Activated naive CD8-positive, alpha-beta T cell treated with anti-CD3 and anti-CD28 coated beads, Interleukin-2, amount 10 ng/mL, durations not matched to agents 7 days and 5 days (primary cell): ENCODE measurements around the gene SLIT3. TPM values are rescaled to one million over a fixed set of nuclear protein-coding genes. Genes with fewer than 3 reads are reported as not detected.

Experiments
- ATAC-seq: fragments of 150-1000 bp; cut with Tn5 transposase; one replicate; pipeline ENCODE4 v1.10.0; 2021; ENCODE audit warnings: low read depth, moderate library complexity
- POLR2A ChIA-PET: fragments of 350-600 bp; sonication (Branson Sonifier 250); formaldehyde crosslinking; loops from one replicate; lab custom pipeline; 2021; ENCODE audit warnings: antibody characterized with exemption; lab: Charles Lee
- DNase-seq: peaks from one replicate; pipeline ENCODE4 v3.0.0; 2021
- H3K27ac Mint-ChIP-seq: one replicate; pipeline ENCODE4 v1.8.0; 2022; ENCODE audit warnings: mild to moderate bottlenecking, mixed read lengths
- H3K27me3 Mint-ChIP-seq: one replicate; pipeline ENCODE4 v1.8.0; 2022; ENCODE audit warnings: mild to moderate bottlenecking, moderate library complexity, mixed read lengths
- H3K36me3 Mint-ChIP-seq: one replicate; pipeline ENCODE4 v1.8.0; 2021; ENCODE audit warnings: mild to moderate bottlenecking, mixed read lengths
- H3K4me1 Mint-ChIP-seq: one replicate; pipeline ENCODE4 v1.8.0; 2021; ENCODE audit warnings: mixed read lengths
- H3K4me3 Mint-ChIP-seq: one replicate; pipeline ENCODE4 v1.8.0; 2022; ENCODE audit warnings: mild to moderate bottlenecking, moderate library complexity, mixed read lengths
- H3K9me3 Mint-ChIP-seq: one replicate; pipeline ENCODE4 v1.8.0; 2021; ENCODE audit warnings: mixed read lengths
- total RNA-seq, 2 experiments: library from RNA; stranded (reverse); gene quantifications; one replicate each; pipeline ENCODE4 v1.2.3, GENCODE V29; 2021

SLIT3 gene
- total RNA-seq, 2 experiments from 2014 or later = not detected

GRCh38 chr5:169182797-169183196, 118.1 kb downstream of the SLIT3 start:
- no peaks in the 10 kb centered on the region for H3K36me3 Mint-ChIP-seq
- no peak overlapping the region for H3K4me3 Mint-ChIP-seq
- H3K4me1 Mint-ChIP-seq = no peaks in the 10 kb centered on the region
- no peak for ATAC-seq
- H3K27ac Mint-ChIP-seq = no peak overlapping the region
- no peaks in the 10 kb centered on the region for H3K9me3 Mint-ChIP-seq
- POLR2A ChIA-PET = no interaction called here
- no peaks in the 10 kb centered on the region for H3K27me3 Mint-ChIP-seq
- no peak for DNase-seq

- Mint-ChIP-seq H3K36me3 (no peaks in the 10 kb centered on the region), H3K4me1 (no peaks in the 10 kb centered on the region), H3K9me3 (no peaks in the 10 kb centered on the region), H3K27me3 (no peaks in the 10 kb centered on the region), H3K27ac (no peak overlapping the region), H3K4me3 (no peak overlapping the region)
- no peak for ATAC-seq
- DNase-seq = no peak
- POLR2A ChIA-PET = no interaction called here
Measured at GRCh38 chr5:169181814-169182213, 119.1 kb downstream of the SLIT3 start.

- no peaks in the 10 kb centered on the region for H3K4me1 Mint-ChIP-seq
- POLR2A ChIA-PET = no interaction called here
- H3K27ac Mint-ChIP-seq = no peak overlapping the region
- ATAC-seq = no peak
- H3K27me3 Mint-ChIP-seq = no peaks in the 10 kb centered on the region
- no peaks in the 10 kb centered on the region for H3K9me3 Mint-ChIP-seq
- no peaks in the 10 kb centered on the region for H3K36me3 Mint-ChIP-seq
- no peak for DNase-seq
- H3K4me3 Mint-ChIP-seq = no peak overlapping the region
Measured at GRCh38 chr5:169178754-169179153, 122.2 kb downstream of the SLIT3 start.

GRCh38 chr5:169178274-169178673, 122.7 kb downstream of the SLIT3 start:
- H3K27me3 Mint-ChIP-seq = no peaks in the 10 kb centered on the region
- no peaks in the 10 kb centered on the region for H3K9me3 Mint-ChIP-seq
- no peaks in the 10 kb centered on the region for H3K4me1 Mint-ChIP-seq
- H3K36me3 Mint-ChIP-seq = no peaks in the 10 kb centered on the region
- H3K4me3 Mint-ChIP-seq = no peak overlapping the region
- no peak for ATAC-seq
- no peak overlapping the region for H3K27ac Mint-ChIP-seq
- POLR2A ChIA-PET = no interaction called here
- no peak for DNase-seq

- POLR2A ChIA-PET = no interaction called here
- no peak for DNase-seq
- Mint-ChIP-seq H3K9me3 (no peaks in the 10 kb centered on the region), H3K27me3 (no peaks in the 10 kb centered on the region), H3K27ac (no peak overlapping the region), H3K4me1 (no peaks in the 10 kb centered on the region), H3K4me3 (no peak overlapping the region), H3K36me3 (no peaks in the 10 kb centered on the region)
- no peak for ATAC-seq
Measured at GRCh38 chr5:169176709-169177694, 123.9 kb downstream of the SLIT3 start.

GRCh38 chr5:169175733-169176132, 125.2 kb downstream of the SLIT3 start:
- Mint-ChIP-seq H3K9me3 (no peaks in the 10 kb centered on the region), H3K4me1 (no peaks in the 10 kb centered on the region), H3K36me3 (no peaks in the 10 kb centered on the region), H3K27ac (no peak overlapping the region), H3K4me3 (no peak overlapping the region), H3K27me3 (no peaks in the 10 kb centered on the region)
- no peak for ATAC-seq
- no peak for DNase-seq
- POLR2A ChIA-PET = no interaction called here

- POLR2A ChIA-PET = no interaction called here
- no peaks in the 10 kb centered on the region for H3K36me3 Mint-ChIP-seq
- no peaks in the 10 kb centered on the region for H3K9me3 Mint-ChIP-seq
- H3K4me3 Mint-ChIP-seq = no peak overlapping the region
- no peak for ATAC-seq
- H3K27ac Mint-ChIP-seq = no peak overlapping the region
- H3K27me3 Mint-ChIP-seq = no peaks in the 10 kb centered on the region
- H3K4me1 Mint-ChIP-seq = no peaks in the 10 kb centered on the region
- no peak for DNase-seq
Measured at GRCh38 chr5:169174923-169175322, 126.0 kb downstream of the SLIT3 start.

GRCh38 chr5:169173372-169173771, 127.6 kb downstream of the SLIT3 start:
- ATAC-seq (no peak), DNase-seq (no peak)
- H3K4me3 Mint-ChIP-seq = no peak overlapping the region
- no peaks in the 10 kb centered on the region for H3K4me1 Mint-ChIP-seq
- H3K27ac Mint-ChIP-seq = no peak overlapping the region
- no peaks in the 10 kb centered on the region for H3K36me3 Mint-ChIP-seq
- no peaks in the 10 kb centered on the region for H3K9me3 Mint-ChIP-seq
- no peaks in the 10 kb centered on the region for H3K27me3 Mint-ChIP-seq
- POLR2A ChIA-PET = no interaction called here

- POLR2A ChIA-PET = no interaction called here
- H3K4me3 Mint-ChIP-seq = no peak overlapping the region
- H3K36me3 Mint-ChIP-seq = no peaks in the 10 kb centered on the region
- no peak overlapping the region for H3K27ac Mint-ChIP-seq
- no peaks in the 10 kb centered on the region for H3K27me3 Mint-ChIP-seq
- no peaks in the 10 kb centered on the region for H3K9me3 Mint-ChIP-seq
- ATAC-seq = no peak
- H3K4me1 Mint-ChIP-seq = no peaks in the 10 kb centered on the region
- no peak for DNase-seq
Measured at GRCh38 chr5:169171515-169171914, 129.4 kb downstream of the SLIT3 start.

GRCh38 chr5:169169783-169170182, 131.2 kb downstream of the SLIT3 start:
- no peaks in the 10 kb centered on the region for H3K9me3 Mint-ChIP-seq
- H3K27ac Mint-ChIP-seq = no peak overlapping the region
- DNase-seq (no peak), ATAC-seq (no peak)
- POLR2A ChIA-PET = no interaction called here
- no peak overlapping the region for H3K4me3 Mint-ChIP-seq
- H3K36me3 Mint-ChIP-seq = no peaks in the 10 kb centered on the region
- H3K27me3 Mint-ChIP-seq = no peaks in the 10 kb centered on the region
- no peaks in the 10 kb centered on the region for H3K4me1 Mint-ChIP-seq

GRCh38 chr5:169168280-169168679, 132.7 kb downstream of the SLIT3 start:
- POLR2A ChIA-PET = no interaction called here
- no peaks in the 10 kb centered on the region for H3K36me3 Mint-ChIP-seq
- no peak overlapping the region for H3K27ac Mint-ChIP-seq
- ATAC-seq = no peak
- no peaks in the 10 kb centered on the region for H3K9me3 Mint-ChIP-seq
- H3K4me1 Mint-ChIP-seq = no peaks in the 10 kb centered on the region
- H3K4me3 Mint-ChIP-seq = no peak overlapping the region
- no peaks in the 10 kb centered on the region for H3K27me3 Mint-ChIP-seq
- no peak for DNase-seq

GRCh38 chr5:169166078-169166477, 134.9 kb downstream of the SLIT3 start:
- Mint-ChIP-seq H3K27me3 (no peaks in the 10 kb centered on the region), H3K27ac (no peak overlapping the region), H3K9me3 (no peaks in the 10 kb centered on the region), H3K4me1 (no peaks in the 10 kb centered on the region), H3K4me3 (no peak overlapping the region), H3K36me3 (no peaks in the 10 kb centered on the region)
- DNase-seq (no peak), ATAC-seq (no peak)
- POLR2A ChIA-PET = no interaction called here

GRCh38 chr5:169165052-169165451, 135.9 kb downstream of the SLIT3 start:
- POLR2A ChIA-PET = no interaction called here
- H3K36me3 Mint-ChIP-seq = no peaks in the 10 kb centered on the region
- H3K4me1 Mint-ChIP-seq = no peaks in the 10 kb centered on the region
- no peak overlapping the region for H3K4me3 Mint-ChIP-seq
- DNase-seq = no peak
- no peaks in the 10 kb centered on the region for H3K9me3 Mint-ChIP-seq
- no peak overlapping the region for H3K27ac Mint-ChIP-seq
- no peaks in the 10 kb centered on the region for H3K27me3 Mint-ChIP-seq
- ATAC-seq = no peak

GRCh38 chr5:169164481-169164925, 136.4 kb downstream of the SLIT3 start:
- Mint-ChIP-seq H3K27ac (no peak overlapping the region), H3K9me3 (peaks cover 3% of the 10 kb centered on the region), H3K4me3 (no peak overlapping the region), H3K36me3 (no peaks in the 10 kb centered on the region), H3K27me3 (no peaks in the 10 kb centered on the region), H3K4me1 (no peaks in the 10 kb centered on the region)
- POLR2A ChIA-PET = no interaction called here
- ATAC-seq (no peak), DNase-seq (no peak)
